ENCODE measurements around the gene ACTG1. TPM values are rescaled to one million over a fixed set of nuclear protein-coding genes. Genes with fewer than 3 reads are reported as not detected.
A peak's percentile ranks its signal among the peaks of the same experiment; 100 is the strongest.

The ACTG1 gene
- total RNA-seq, 1 experiment from 2014 or later = 2,136 TPM

- no peak for DNase-seq (ENCODE audit: low read depth)
Measured at GRCh38 chr17:81481815-81482505, 30.6 kb downstream of the ACTG1 start.

GRCh38 chr17:81481073-81481799 is 31.4 kb downstream of the ACTG1 start:
- peak; percentile 36 for DNase-seq (ENCODE audit: low read depth)

GRCh38 chr17:81480140-81481072 is 32.2 kb downstream of the ACTG1 start:
- peak; percentile 68 for DNase-seq (ENCODE audit: low read depth)

- no peak for DNase-seq (ENCODE audit: low read depth)
Measured at GRCh38 chr17:81479175-81480071, 33.2 kb downstream of the ACTG1 start.

GRCh38 chr17:81478119-81478518 is 34.5 kb downstream of the ACTG1 start:
- DNase-seq (ENCODE audit: low read depth) = no peak

- DNase-seq (ENCODE audit: low read depth) = no peak
Measured at GRCh38 chr17:81477173-81477572, 35.4 kb downstream of the ACTG1 start.

GRCh38 chr17:81476635-81477034 is 36.0 kb downstream of the ACTG1 start:
- no peak for DNase-seq (ENCODE audit: low read depth)

GRCh38 chr17:81476097-81476496 is 36.5 kb downstream of the ACTG1 start:
- no peak for DNase-seq (ENCODE audit: low read depth)

GRCh38 chr17:81474958-81475357 is 37.6 kb downstream of the ACTG1 start:
- no peak for DNase-seq (ENCODE audit: low read depth)

GRCh38 chr17:81473019-81473418 is 39.6 kb downstream of the ACTG1 start:
- DNase-seq (ENCODE audit: low read depth) = no peak

- DNase-seq (ENCODE audit: low read depth) = no peak
Measured at GRCh38 chr17:81471818-81472456, 40.7 kb downstream of the ACTG1 start.

GRCh38 chr17:81470944-81471817 is 41.4 kb downstream of the ACTG1 start:
- DNase-seq (ENCODE audit: low read depth) = no peak

GRCh38 chr17:81470270-81470943 is 42.2 kb downstream of the ACTG1 start:
- DNase-seq (ENCODE audit: low read depth) = no peak

GRCh38 chr17:81469266-81469665 is 43.3 kb downstream of the ACTG1 start:
- DNase-seq (ENCODE audit: low read depth) = no peak

GRCh38 chr17:81468770-81469121 is 43.9 kb downstream of the ACTG1 start:
- no peak for DNase-seq (ENCODE audit: low read depth)

- DNase-seq (ENCODE audit: low read depth) = no peak
Measured at GRCh38 chr17:81468111-81468769, 44.4 kb downstream of the ACTG1 start.

GRCh38 chr17:81466564-81467472 is 45.8 kb downstream of the ACTG1 start:
- no peak for DNase-seq (ENCODE audit: low read depth)

GRCh38 chr17:81465910-81466309 is 46.7 kb downstream of the ACTG1 start:
- DNase-seq (ENCODE audit: low read depth) = no peak
